Spleen (tissue), 11 donors: Measurements from ENCODE around the gene EHBP1L1. TPM values are rescaled to one million over a fixed set of nuclear protein-coding genes. Genes with fewer than 3 reads are reported as not detected.
A peak's percentile ranks its signal among the peaks of the same experiment; 100 is the strongest.

ENCODE experiments used
- DNase-seq: peaks from one replicate; pipeline ENCODE4 v3.0.0-alpha.2; 2020
- H3K27ac ChIP-seq, 8 donors: fragments of 200-600 bp; sonication (generic) in 7 of 8; 1 replicate in 4 of 8; 2 replicates in 4 of 8; pipeline versions ENCODE4 v1.5.0 to v1.8.0; 2016 to 2021; ENCODE audit warnings: inconsistent platforms in 4 of 8, mild to moderate bottlenecking in 4 of 8, moderate library complexity in 1 of 8
- H3K27me3 ChIP-seq, 7 donors: fragments of 200-600 bp; sonication (generic) in 6 of 7; replicated peaks in 1 of 7; 1 replicate in 4 of 7; 2 replicates in 3 of 7; pipeline versions ENCODE4 v1.5.0 to v1.8.0; 2016 to 2021; ENCODE audit warnings: inconsistent platforms in 3 of 7, mild to moderate bottlenecking in 1 of 7
- H3K36me3 ChIP-seq, 6 donors: fragments of 200-600 bp; sonication (generic) in 5 of 6; 1 replicate in 4 of 6; 2 replicates in 2 of 6; pipeline versions ENCODE4 v1.5.0 to v1.8.0; 2016 to 2021; ENCODE audit warnings: inconsistent platforms in 2 of 6
- H3K4me1 ChIP-seq, 6 donors: fragments of 200-600 bp; sonication (generic) in 5 of 6; 1 replicate in 3 of 6; 2 replicates in 3 of 6; pipeline versions ENCODE4 v1.5.0 to v1.8.0; 2016 to 2021; ENCODE audit warnings: inconsistent platforms in 3 of 6
- H3K4me3 ChIP-seq, 8 donors: fragments of 200-600 bp; sonication (generic) in 7 of 8; 1 replicate in 4 of 8; 2 replicates in 4 of 8; pipeline versions ENCODE4 v1.5.0 to v1.8.0; 2016 to 2021; ENCODE audit warnings: inconsistent platforms in 4 of 8, mild to moderate bottlenecking in 4 of 8, moderate library complexity in 2 of 8
- H3K9me3 ChIP-seq, 8 donors: fragments of 200-600 bp; sonication (generic) in 7 of 8; 1 replicate in 4 of 8; 2 replicates in 4 of 8; pipeline versions ENCODE4 v1.5.0 to v1.8.0; 2016 to 2021; ENCODE audit warnings: inconsistent platforms in 4 of 8
- POLR2A ChIP-seq, 3 donors: fragments of 450-650 bp; IDR thresholded peaks; one replicate each; pipeline ENCODE4 v1.5.1; 2017; ENCODE audit warnings: antibody characterized with exemption in 3 of 3, mild to moderate bottlenecking in 1 of 3
- POLR2AphosphoS5 ChIP-seq, 3 donors: sonication (generic); formaldehyde crosslinking; IDR thresholded peaks; one replicate each; pipeline ENCODE4 v1.5.1; 2017; ENCODE audit warnings: antibody characterized with exemption in 3 of 3
- WGBS, 5 donors: extraction: QIAGEN DNeasy Blood & Tissue Kit in 3 of 5; methylation state at CpG; one replicate each; pipeline versions ENCODE4 v1.1.5 to v1.1.7; 2013 to 2018; 5-methylcytosine and 5-hydroxymethylcytosine counted together
- intact Hi-C: fragments of 100-400 bp; cut with DNase I; formaldehyde crosslinking; loops from one replicate; pipeline ENCODE4 v1.15.0; 2023; ENCODE audit warnings: low total_unique reads
- polyA plus RNA-seq, 3 donors: library from polyadenylated mRNA; stranded (reverse); fragments of 200-250 nt; gene quantifications; one replicate each; pipeline ENCODE4 v1.2.1, GENCODE V29; 2013
- total RNA-seq, 7 donors: library from RNA; depleted of rRNA in 3 of 7; stranded (reverse); fragments of >200 nt in 3 of 7; fragmentation: NEBNext Ultra II Directional in 4 of 7; extraction: Animal tissue kit (Norgen Biotek cat#: 25700) in 4 of 7; gene quantifications; one replicate each; pipeline versions ENCODE4 v1.1.0 to v1.2.1, GENCODE V29; 2016 to 2021
- TF ChIP-seq, protein P1 (sequence below), 11 experiments: fragments of 200-600 bp in 7 of 11; fragments of 450-650 bp in 4 of 11; sonication (generic) in 4 of 11; IDR thresholded peaks in 8 of 11; conservative IDR thresholded peaks in 3 of 11; 1 replicate in 7 of 11; 2 replicates in 4 of 11; pipeline versions ENCODE4 v1.4.0 to v1.8.0; 2016 to 2021; ENCODE audit warnings: antibody characterized with exemption in 11 of 11, inconsistent platforms in 4 of 11, mild to moderate bottlenecking in 1 of 11
- donor health status: healthy with polysubstance abuse.
- donor health status: DM: no; HTN: no; CAD: no; lungs with moderate emphysema.
- donor health status: DM: no; HTN: no; CAD: no.
- donor health status: Bipolar disorder and iron deficiency.
- donor health status: healthy.
- donor health status: DM: no; HTN: no; CAD: no.
- donor health status: DM: yes; HTN: yes; CAD: no.

Gene EHBP1L1
- total and polyA plus RNA-seq, 10 donors: 44.3 to 365 (median 215) TPM

DNA sequence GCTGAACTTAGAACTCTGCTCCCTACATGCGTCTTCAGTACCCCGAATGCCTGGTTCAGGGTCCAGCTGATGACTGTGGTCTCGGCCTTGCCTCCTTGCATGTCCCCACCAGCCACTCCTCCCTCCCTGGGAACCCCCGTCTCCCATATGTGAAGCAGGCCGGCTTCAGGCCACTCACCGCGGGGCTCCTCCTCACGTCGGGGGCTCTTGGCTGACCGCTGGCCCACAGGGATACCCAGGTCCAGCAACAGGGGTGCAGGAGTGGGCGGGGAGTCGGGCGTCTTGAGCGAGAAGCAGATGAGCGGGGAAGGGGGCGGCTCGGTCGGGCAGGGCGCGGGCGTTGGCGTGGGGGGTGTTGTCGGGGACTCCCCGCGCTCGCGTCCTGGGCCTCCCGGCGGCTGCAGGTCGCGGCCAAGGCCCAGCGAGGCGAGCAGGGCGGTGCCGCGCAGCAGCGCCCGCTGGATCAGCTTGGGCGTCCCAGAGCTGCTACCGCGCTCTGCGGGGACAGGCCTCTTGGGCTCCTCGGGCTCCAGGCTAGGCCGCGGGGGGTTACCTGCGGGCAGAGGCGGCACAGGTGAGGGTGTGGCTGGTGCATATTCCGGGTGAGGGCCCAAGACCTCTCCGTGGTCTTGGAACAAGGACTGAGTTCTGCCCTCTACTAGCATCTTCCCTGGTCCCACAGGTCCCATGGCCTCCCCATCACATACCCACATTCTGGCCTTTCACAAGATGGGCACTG is 23.5 kb downstream of the EHBP1L1 start:
- Histone ChIP-seq H3K9me3 (no peaks in the 10 kb centered on the region), H3K4me3 (no peak overlapping the region), H3K4me1 (peaks cover 4 to 34% (median 20%) of the 10 kb centered on the region in 6 donors), H3K36me3 (peaks cover 0 to 82% (median 52%) of the 10 kb centered on the region in 6 donors), H3K27me3 (no peaks in the 10 kb centered on the region), H3K27ac (peak overlapping the region in 1 of 8 donors; percentile 45)
- DNase-seq: no peak
- TF ChIP-seq POLR2A (IDR thresholded peaks at IDR 0.05) (no peak), POLR2AphosphoS5 (IDR thresholded peaks at IDR 0.05) (peak in 2 of 3 donors; percentile 25 to 67)
- intact Hi-C loops: no loop called here
- WGBS, 5 donors: 85 to 95% (median 90%) methylated on average over 32 to 49 of the region's 49 CpGs

DNA sequence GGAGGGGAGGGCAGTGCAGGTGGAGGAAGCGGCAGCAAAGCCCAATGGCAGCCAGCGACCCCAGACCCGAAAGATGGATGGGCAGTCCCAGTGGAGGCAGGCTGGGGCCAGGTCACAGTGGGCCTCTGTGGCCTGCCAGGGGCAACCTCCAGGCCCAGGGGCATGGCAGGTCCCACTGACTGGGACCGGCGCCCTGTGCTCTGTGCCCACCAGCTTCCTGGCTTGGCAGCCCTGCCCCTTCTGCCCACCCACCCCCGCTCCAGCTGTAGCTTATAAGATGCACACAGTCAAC is 24.0 kb downstream of the EHBP1L1 start:
- H3K4me1 ChIP-seq: peaks cover 3 to 28% (median 15%) of the 10 kb centered on the region in 6 donors
- peak overlapping the region in 1 of 8 donors; percentile 45 for H3K27ac ChIP-seq
- H3K36me3 ChIP-seq: peaks cover 0 to 86% (median 57%) of the 10 kb centered on the region in 6 donors
- no peaks in the 10 kb centered on the region for H3K27me3 ChIP-seq
- intact Hi-C loops: no loop called here
- no peak overlapping the region for H3K4me3 ChIP-seq
- no peaks in the 10 kb centered on the region for H3K9me3 ChIP-seq
- DNase-seq: no peak
- WGBS, 5 donors: 94 to 98% (median 96%) methylated on average over 4 to 6 of the region's 6 CpGs
- TF ChIP-seq POLR2AphosphoS5 (IDR thresholded peaks at IDR 0.05): peak in 2 of 3 donors; percentile 10 to 56
- TF ChIP-seq, protein P1, sequence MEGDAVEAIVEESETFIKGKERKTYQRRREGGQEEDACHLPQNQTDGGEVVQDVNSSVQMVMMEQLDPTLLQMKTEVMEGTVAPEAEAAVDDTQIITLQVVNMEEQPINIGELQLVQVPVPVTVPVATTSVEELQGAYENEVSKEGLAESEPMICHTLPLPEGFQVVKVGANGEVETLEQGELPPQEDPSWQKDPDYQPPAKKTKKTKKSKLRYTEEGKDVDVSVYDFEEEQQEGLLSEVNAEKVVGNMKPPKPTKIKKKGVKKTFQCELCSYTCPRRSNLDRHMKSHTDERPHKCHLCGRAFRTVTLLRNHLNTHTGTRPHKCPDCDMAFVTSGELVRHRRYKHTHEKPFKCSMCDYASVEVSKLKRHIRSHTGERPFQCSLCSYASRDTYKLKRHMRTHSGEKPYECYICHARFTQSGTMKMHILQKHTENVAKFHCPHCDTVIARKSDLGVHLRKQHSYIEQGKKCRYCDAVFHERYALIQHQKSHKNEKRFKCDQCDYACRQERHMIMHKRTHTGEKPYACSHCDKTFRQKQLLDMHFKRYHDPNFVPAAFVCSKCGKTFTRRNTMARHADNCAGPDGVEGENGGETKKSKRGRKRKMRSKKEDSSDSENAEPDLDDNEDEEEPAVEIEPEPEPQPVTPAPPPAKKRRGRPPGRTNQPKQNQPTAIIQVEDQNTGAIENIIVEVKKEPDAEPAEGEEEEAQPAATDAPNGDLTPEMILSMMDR (IDR thresholded peaks at IDR 0.05 in 8 of 11, conservative IDR thresholded peaks at IDR 0.05 in 3 of 11): no peak

DNA sequence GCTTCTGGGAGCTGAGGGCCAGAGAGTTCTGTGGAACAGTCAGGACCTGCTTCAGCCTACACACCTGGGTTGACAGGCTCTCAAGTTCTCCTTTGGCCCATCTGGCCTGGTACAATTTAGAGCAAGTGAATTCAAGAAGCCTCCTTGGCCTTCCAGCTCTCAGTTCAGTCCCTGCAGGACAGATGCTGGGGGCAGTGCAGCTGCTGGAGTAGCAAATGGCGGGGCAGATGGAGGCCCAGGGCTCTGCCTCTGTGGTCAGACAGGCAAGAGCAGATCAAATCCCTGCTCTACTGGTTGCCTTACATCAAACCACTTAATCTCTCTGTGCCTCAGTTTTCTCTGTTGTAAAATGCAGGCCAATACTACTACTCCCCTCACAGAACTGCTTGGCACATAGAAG is 28.4 kb downstream of the EHBP1L1 start:
- intact Hi-C loops: no loop called here
- WGBS, 5 donors: 98 to 100% (median 100%) methylated on average over 1 of the region's 1 CpG
- no peak overlapping the region for H3K4me3 ChIP-seq
- peaks cover 14 to 51% (median 32%) of the 10 kb centered on the region in 6 donors for H3K4me1 ChIP-seq
- no peaks in the 10 kb centered on the region for H3K9me3 ChIP-seq
- TF ChIP-seq POLR2A (IDR thresholded peaks at IDR 0.05): no peak
- TF ChIP-seq, protein P1 (IDR thresholded peaks at IDR 0.05 in 8 of 11, conservative IDR thresholded peaks at IDR 0.05 in 3 of 11): no peak
- no peak for TF ChIP-seq POLR2AphosphoS5 (IDR thresholded peaks at IDR 0.05)
- peaks cover 0 to 100% (median 78%) of the 10 kb centered on the region in 6 donors for H3K36me3 ChIP-seq
- no peaks in the 10 kb centered on the region for H3K27me3 ChIP-seq
- DNase-seq: no peak
- peak overlapping the region in 2 of 8 donors; percentile 76 to 77 for H3K27ac ChIP-seq

GRCh38 chr11:65606876-65607613 is 31.2 kb downstream of the EHBP1L1 start:
- peak; percentile 8 to 71 (median 67) for TF ChIP-seq POLR2AphosphoS5 (IDR thresholded peaks at IDR 0.05)
- TF ChIP-seq, protein P1 (IDR thresholded peaks at IDR 0.05 in 8 of 11, conservative IDR thresholded peaks at IDR 0.05 in 3 of 11): no peak
- H3K27ac ChIP-seq: peak overlapping the region; percentile 58 to 83 (median 76)
- no peaks in the 10 kb centered on the region for H3K9me3 ChIP-seq
- intact Hi-C loops: no loop called here
- H3K36me3 ChIP-seq: peaks cover 0 to 97% (median 79%) of the 10 kb centered on the region in 6 donors
- H3K27me3 ChIP-seq: no peaks in the 10 kb centered on the region
- peak overlapping the region in 4 of 8 donors; percentile 7 to 48 (median 12) for H3K4me3 ChIP-seq
- DNase-seq: peak; percentile 90
- peaks cover 41 to 79% (median 60%) of the 10 kb centered on the region in 6 donors for H3K4me1 ChIP-seq
- 59 to 84% (median 73%) methylated on average over 25 to 67 of the region's 67 CpGs for WGBS, 5 donors
